ENCODE data around the gene RXFP3.

Gene RXFP3

DNA sequence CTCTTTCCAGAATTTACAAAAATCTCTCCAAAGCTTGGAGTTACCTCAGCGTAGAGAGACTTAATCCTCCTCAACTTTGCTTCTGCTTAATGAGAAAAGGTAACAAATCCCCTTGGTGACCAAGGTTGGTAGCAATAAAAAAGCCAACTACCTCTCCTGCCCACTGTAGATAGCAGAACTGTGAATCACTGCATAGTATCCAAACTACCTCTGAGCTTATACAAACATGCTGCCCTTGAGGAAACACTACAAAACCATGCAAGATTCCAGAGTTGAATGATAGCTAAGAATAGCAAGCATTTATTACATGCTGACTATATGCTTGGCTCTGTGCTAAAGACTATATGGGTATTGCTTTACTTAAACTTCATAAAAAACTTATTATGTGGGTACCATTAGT is 41.6 kb upstream of the RXFP3 start (continued):
- TF ChIP-seq, protein P1, sequence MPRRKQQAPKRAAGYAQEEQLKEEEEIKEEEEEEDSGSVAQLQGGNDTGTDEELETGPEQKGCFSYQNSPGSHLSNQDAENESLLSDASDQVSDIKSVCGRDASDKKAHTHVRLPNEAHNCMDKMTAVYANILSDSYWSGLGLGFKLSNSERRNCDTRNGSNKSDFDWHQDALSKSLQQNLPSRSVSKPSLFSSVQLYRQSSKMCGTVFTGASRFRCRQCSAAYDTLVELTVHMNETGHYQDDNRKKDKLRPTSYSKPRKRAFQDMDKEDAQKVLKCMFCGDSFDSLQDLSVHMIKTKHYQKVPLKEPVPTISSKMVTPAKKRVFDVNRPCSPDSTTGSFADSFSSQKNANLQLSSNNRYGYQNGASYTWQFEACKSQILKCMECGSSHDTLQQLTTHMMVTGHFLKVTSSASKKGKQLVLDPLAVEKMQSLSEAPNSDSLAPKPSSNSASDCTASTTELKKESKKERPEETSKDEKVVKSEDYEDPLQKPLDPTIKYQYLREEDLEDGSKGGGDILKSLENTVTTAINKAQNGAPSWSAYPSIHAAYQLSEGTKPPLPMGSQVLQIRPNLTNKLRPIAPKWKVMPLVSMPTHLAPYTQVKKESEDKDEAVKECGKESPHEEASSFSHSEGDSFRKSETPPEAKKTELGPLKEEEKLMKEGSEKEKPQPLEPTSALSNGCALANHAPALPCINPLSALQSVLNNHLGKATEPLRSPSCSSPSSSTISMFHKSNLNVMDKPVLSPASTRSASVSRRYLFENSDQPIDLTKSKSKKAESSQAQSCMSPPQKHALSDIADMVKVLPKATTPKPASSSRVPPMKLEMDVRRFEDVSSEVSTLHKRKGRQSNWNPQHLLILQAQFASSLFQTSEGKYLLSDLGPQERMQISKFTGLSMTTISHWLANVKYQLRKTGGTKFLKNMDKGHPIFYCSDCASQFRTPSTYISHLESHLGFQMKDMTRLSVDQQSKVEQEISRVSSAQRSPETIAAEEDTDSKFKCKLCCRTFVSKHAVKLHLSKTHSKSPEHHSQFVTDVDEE (CRISPR knock-in tag; IDR thresholded peaks at IDR 0.05): no peak
- TF ChIP-seq TOX (CRISPR knock-in tag; IDR thresholded peaks at IDR 0.05; ENCODE audit: borderline replicate concordance) (no peak), ISL1 (CRISPR knock-in tag; IDR thresholded peaks at IDR 0.05) (no peak), CSDC2 (CRISPR knock-in tag; IDR thresholded peaks at IDR 0.05) (no peak), SNAI2 (CRISPR knock-in tag; IDR thresholded peaks at IDR 0.05) (no peak), ARNTL (CRISPR knock-in tag; IDR thresholded peaks at IDR 0.05; ENCODE audit: borderline replicate concordance, low read depth) (no peak), ZC3H10 (CRISPR knock-in tag; IDR thresholded peaks at IDR 0.05) (no peak), OSR1 (CRISPR knock-in tag; IDR thresholded peaks at IDR 0.05) (no peak), ZNF8 (CRISPR knock-in tag; IDR thresholded peaks at IDR 0.05) (no peak)
- TF ChIP-seq, protein P2, sequence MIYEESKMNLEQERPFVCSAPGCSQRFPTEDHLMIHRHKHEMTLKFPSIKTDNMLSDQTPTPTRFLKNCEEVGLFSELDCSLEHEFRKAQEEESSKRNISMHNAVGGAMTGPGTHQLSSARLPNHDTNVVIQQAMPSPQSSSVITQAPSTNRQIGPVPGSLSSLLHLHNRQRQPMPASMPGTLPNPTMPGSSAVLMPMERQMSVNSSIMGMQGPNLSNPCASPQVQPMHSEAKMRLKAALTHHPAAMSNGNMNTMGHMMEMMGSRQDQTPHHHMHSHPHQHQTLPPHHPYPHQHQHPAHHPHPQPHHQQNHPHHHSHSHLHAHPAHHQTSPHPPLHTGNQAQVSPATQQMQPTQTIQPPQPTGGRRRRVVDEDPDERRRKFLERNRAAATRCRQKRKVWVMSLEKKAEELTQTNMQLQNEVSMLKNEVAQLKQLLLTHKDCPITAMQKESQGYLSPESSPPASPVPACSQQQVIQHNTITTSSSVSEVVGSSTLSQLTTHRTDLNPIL (CRISPR knock-in tag; IDR thresholded peaks at IDR 0.05; ENCODE audit: low read depth): no peak
- TF ChIP-seq, protein P3, sequence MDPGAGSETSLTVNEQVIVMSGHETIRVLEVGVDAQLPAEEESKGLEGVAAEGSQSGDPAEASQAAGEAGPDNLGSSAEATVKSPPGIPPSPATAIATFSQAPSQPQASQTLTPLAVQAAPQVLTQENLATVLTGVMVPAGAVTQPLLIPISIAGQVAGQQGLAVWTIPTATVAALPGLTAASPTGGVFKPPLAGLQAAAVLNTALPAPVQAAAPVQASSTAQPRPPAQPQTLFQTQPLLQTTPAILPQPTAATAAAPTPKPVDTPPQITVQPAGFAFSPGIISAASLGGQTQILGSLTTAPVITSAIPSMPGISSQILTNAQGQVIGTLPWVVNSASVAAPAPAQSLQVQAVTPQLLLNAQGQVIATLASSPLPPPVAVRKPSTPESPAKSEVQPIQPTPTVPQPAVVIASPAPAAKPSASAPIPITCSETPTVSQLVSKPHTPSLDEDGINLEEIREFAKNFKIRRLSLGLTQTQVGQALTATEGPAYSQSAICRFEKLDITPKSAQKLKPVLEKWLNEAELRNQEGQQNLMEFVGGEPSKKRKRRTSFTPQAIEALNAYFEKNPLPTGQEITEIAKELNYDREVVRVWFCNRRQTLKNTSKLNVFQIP (CRISPR knock-in tag; IDR thresholded peaks at IDR 0.05; ENCODE audit: borderline replicate concordance, low read depth): no peak

DNA sequence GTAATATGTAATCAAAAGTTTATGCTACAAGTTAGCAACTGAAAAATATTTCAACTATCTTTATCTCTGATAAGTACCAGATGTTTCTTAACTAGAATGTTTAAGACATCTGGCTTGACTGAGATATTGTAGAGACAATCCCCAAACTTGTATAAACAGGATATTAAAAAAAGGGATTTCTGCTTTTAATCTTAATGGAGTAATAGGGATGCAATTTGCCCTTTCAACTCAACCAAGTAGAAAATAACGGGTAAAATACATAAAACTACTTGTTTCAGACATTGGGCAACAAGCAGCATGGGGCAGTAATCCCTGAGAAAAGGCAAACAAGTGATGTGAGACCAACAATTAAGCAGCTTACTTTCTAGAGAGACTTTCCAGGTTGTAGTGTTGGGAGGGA is 35.0 kb upstream of the RXFP3 start:
- no peak for ATAC-seq

More for the DNA sequence above, 35.0 kb upstream of the RXFP3 start:
- no peak for TF ChIP-seq BACH2 (CRISPR knock-in tag; IDR thresholded peaks at IDR 0.05; ENCODE audit: borderline replicate concordance)
- no peak for TF ChIP-seq PPARA (CRISPR knock-in tag; IDR thresholded peaks at IDR 0.05; ENCODE audit: borderline replicate concordance)
- no peak for TF ChIP-seq ZNF70 (CRISPR knock-in tag; IDR thresholded peaks at IDR 0.05)
- TF ChIP-seq, protein P2 (CRISPR knock-in tag; IDR thresholded peaks at IDR 0.05; ENCODE audit: low read depth): no peak
- no peak for TF ChIP-seq ZNF8 (CRISPR knock-in tag; IDR thresholded peaks at IDR 0.05)
- TF ChIP-seq, protein P4, sequence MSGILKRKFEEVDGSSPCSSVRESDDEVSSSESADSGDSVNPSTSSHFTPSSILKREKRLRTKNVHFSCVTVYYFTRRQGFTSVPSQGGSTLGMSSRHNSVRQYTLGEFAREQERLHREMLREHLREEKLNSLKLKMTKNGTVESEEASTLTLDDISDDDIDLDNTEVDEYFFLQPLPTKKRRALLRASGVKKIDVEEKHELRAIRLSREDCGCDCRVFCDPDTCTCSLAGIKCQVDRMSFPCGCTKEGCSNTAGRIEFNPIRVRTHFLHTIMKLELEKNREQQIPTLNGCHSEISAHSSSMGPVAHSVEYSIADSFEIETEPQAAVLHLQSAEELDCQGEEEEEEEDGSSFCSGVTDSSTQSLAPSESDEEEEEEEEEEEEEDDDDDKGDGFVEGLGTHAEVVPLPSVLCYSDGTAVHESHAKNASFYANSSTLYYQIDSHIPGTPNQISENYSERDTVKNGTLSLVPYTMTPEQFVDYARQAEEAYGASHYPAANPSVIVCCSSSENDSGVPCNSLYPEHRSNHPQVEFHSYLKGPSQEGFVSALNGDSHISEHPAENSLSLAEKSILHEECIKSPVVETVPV (CRISPR knock-in tag; IDR thresholded peaks at IDR 0.05): no peak
- TF ChIP-seq GLIS3 (CRISPR knock-in tag; IDR thresholded peaks at IDR 0.05): no peak
- TF ChIP-seq OSR1 (CRISPR knock-in tag; IDR thresholded peaks at IDR 0.05): no peak
- no peak for TF ChIP-seq ZNF565 (CRISPR knock-in tag; conservative IDR thresholded peaks at IDR 0.05; ENCODE audit: low read depth)
- no peak for TF ChIP-seq ISL1 (CRISPR knock-in tag; IDR thresholded peaks at IDR 0.05)
- no peak for TF ChIP-seq CSDC2 (CRISPR knock-in tag; IDR thresholded peaks at IDR 0.05)
- TF ChIP-seq RARB (CRISPR knock-in tag; IDR thresholded peaks at IDR 0.05): no peak
- TF ChIP-seq TCF4 (CRISPR knock-in tag; IDR thresholded peaks at IDR 0.05; ENCODE audit: borderline replicate concordance): no peak
- TF ChIP-seq ZFP30 (CRISPR knock-in tag; IDR thresholded peaks at IDR 0.05): no peak
- no peak for TF ChIP-seq ESRRG (CRISPR knock-in tag; IDR thresholded peaks at IDR 0.05)
- TF ChIP-seq, protein P1 (CRISPR knock-in tag; IDR thresholded peaks at IDR 0.05): no peak
- TF ChIP-seq, protein P5, sequence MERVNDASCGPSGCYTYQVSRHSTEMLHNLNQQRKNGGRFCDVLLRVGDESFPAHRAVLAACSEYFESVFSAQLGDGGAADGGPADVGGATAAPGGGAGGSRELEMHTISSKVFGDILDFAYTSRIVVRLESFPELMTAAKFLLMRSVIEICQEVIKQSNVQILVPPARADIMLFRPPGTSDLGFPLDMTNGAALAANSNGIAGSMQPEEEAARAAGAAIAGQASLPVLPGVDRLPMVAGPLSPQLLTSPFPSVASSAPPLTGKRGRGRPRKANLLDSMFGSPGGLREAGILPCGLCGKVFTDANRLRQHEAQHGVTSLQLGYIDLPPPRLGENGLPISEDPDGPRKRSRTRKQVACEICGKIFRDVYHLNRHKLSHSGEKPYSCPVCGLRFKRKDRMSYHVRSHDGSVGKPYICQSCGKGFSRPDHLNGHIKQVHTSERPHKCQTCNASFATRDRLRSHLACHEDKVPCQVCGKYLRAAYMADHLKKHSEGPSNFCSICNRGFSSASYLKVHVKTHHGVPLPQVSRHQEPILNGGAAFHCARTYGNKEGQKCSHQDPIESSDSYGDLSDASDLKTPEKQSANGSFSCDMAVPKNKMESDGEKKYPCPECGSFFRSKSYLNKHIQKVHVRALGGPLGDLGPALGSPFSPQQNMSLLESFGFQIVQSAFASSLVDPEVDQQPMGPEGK (CRISPR knock-in tag; IDR thresholded peaks at IDR 0.05; ENCODE audit: borderline replicate concordance): no peak

All from SK-N-SH treated with all-trans-retinoic acid at 6 μM for 48 hours (cell line).